ENCODE measurements around the gene RALGAPA1.
"Not testable (repeated sequence)": the region's sequence is repeated elsewhere in the genome, so short reads cannot be mapped to it uniquely, and the experiment has no call there.

Gene RALGAPA1

GRCh38 chr14:35821564-35822411 lies 12.7 kb upstream of the RALGAPA1 start:
- no peak for DNase-seq (ENCODE audit: low read depth)

- no peak for DNase-seq (ENCODE audit: low read depth)
Measured at GRCh38 chr14:35819591-35820540, 10.8 kb upstream of the RALGAPA1 start.

- no peak for DNase-seq (ENCODE audit: low read depth)
Measured at GRCh38 chr14:35818346-35819115, 9.4 kb upstream of the RALGAPA1 start.

- DNase-seq (ENCODE audit: low read depth) = peak; percentile 38
Measured at GRCh38 chr14:35814371-35815005, 5.4 kb upstream of the RALGAPA1 start.

- no peak for DNase-seq (ENCODE audit: low read depth)
Measured at GRCh38 chr14:35810963-35811362, 1.9 kb upstream of the RALGAPA1 start.

- DNase-seq (ENCODE audit: low read depth) = no peak
Measured at GRCh38 chr14:35809597-35809996, 502 bp upstream of the RALGAPA1 start.

- no peak for DNase-seq (ENCODE audit: low read depth)
Measured at GRCh38 chr14:35808076-35808637, 938 bp downstream of the RALGAPA1 start.

GRCh38 chr14:35807131-35807961 lies 1.7 kb downstream of the RALGAPA1 start:
- no peak for DNase-seq (ENCODE audit: low read depth)

- no peak for DNase-seq (ENCODE audit: low read depth)
Measured at GRCh38 chr14:35806006-35806907, 2.8 kb downstream of the RALGAPA1 start.

- no peak for DNase-seq (ENCODE audit: low read depth)
Measured at GRCh38 chr14:35797796-35798195, 11.3 kb downstream of the RALGAPA1 start.

GRCh38 chr14:35789651-35790050 lies 19.4 kb downstream of the RALGAPA1 start:
- DNase-seq (ENCODE audit: low read depth) = no peak

GRCh38 chr14:35786856-35787255 lies 22.2 kb downstream of the RALGAPA1 start:
- DNase-seq (ENCODE audit: low read depth) = no peak

GRCh38 chr14:35783699-35784098 lies 25.4 kb downstream of the RALGAPA1 start:
- DNase-seq (ENCODE audit: low read depth) = no peak

- no peak for DNase-seq (ENCODE audit: low read depth)
Measured at GRCh38 chr14:35779368-35779767, 29.7 kb downstream of the RALGAPA1 start.

GRCh38 chr14:35777550-35777949 lies 31.5 kb downstream of the RALGAPA1 start:
- DNase-seq (ENCODE audit: low read depth) = not testable (repeated sequence)

- no peak for DNase-seq (ENCODE audit: low read depth)
Measured at GRCh38 chr14:35776823-35777222, 32.3 kb downstream of the RALGAPA1 start.

- not testable (repeated sequence) for DNase-seq (ENCODE audit: low read depth)
Measured at GRCh38 chr14:35776085-35776484, 33.0 kb downstream of the RALGAPA1 start.

GRCh38 chr14:35766700-35767082 lies 42.4 kb downstream of the RALGAPA1 start:
- DNase-seq (ENCODE audit: low read depth) = no peak

- DNase-seq (ENCODE audit: low read depth) = no peak
Measured at GRCh38 chr14:35766036-35766699, 42.9 kb downstream of the RALGAPA1 start.
